NCI-H2196 (cell line): Measurements from ENCODE around the gene KRT12.
"Not testable (repeated sequence)": the region's sequence is repeated elsewhere in the genome, so short reads cannot be mapped to it uniquely, and the experiment has no call there.

Source experiments
- DNase-seq: peaks from one replicate; lab custom pipeline; 2025; ENCODE audit not compliant: unreplicated experiment; lab: John Stamatoyannopoulos, UW

KRT12 gene

DNA sequence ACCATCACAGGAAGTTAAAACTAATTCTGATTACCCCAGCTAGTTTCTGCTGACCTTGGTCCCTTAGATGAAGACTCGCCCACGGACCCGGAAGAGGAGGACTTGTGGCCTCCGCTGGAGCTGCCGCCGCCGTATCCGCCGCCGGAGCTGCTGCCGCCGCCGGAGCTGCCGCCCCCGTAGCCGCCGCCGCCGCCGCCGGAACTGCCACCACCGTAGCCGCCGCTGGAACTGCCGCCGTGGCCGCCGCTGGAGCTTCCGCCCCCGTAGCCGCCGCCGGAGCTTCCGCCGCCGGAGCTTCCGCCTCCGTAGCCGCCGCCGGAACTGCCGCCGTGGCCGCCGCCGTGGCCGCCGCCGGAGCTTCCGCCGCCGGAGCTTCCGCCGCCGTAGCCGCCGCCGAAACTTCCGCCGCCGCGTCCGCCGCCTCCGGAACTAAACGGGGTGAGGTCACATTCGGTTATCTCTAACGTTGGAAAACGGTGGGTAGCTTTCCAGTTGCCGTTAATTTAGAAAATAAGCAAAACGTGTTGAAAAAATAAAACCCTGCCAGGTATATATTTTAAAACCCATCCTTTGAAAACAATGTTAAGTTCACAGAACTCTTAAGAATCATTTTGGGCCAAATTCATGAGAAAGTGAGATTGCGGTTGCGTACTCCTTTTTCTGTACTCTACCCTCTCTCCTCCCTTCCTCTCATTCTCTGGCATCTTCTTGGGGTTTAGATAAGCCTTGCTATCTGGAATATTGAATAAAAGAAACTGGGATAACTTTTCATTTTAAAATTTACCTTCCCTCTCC lies 48.1 kb downstream of the KRT12 start:
- peak; percentile 66 for DNase-seq

DNA sequence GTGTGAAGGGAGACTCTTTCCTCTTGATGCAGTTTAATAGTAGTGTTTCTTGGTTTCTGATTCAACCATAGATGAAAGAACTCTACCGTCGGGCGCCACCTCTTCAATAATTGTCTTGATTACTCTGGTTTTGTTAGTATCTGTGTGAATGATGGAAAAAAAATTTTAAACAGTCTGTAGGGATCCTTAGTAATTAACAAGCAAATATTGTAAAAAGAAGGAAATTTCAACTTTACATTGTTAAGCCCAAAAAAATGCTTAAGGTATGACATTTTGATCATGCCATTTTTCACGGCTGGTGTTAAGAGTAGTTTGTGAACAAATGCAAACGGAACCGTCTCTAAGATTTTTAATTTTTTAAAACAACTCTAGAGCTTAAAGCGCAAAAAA lies 48.7 kb downstream of the KRT12 start:
- DNase-seq = no peak

DNA sequence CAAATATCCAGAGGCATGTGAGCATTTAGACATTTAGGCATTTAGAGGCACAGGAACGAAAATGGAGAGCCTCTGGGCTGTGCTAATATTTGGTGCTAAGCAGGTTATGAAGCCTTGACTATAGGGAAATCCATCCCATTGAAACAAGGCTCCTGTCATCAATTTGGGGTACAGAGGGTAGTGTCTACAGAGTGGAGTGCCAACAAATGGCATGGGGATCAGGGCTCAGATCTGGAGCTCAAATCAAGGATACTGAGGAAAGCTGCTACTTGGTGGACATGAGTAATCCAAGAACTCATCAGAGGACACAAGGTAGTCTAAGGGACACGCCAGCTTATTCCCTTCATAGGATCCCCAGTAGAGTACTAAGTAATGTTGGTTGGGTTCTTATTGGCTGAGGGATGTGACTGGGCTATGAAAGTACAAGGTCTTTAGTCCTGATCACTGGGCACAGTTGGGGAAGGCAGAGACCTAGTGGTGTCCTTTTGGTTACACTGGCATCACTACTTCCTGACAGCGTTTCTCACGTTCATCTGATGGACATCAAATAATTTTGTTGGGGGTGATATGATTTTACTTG lies 49.8 kb downstream of the KRT12 start:
- no peak for DNase-seq

DNA sequence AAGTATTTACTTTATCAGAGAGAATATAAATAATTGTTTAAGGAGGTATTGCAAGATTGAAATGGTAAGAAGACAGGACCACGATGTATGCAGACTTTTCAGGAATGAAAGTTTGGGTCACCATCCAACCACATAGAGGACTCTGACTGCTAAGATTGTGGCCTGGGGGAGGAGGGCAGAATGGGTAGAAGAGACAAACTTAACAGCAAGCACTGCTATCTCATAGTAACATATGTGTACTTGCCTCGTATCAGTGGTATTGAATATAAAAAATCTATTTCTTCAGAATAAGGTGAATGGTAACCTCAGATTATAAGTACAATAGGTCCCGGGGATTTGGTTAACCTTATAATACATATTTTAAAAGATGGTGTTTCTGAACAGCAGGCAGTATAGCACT lies 50.5 kb downstream of the KRT12 start:
- DNase-seq = no peak

DNA sequence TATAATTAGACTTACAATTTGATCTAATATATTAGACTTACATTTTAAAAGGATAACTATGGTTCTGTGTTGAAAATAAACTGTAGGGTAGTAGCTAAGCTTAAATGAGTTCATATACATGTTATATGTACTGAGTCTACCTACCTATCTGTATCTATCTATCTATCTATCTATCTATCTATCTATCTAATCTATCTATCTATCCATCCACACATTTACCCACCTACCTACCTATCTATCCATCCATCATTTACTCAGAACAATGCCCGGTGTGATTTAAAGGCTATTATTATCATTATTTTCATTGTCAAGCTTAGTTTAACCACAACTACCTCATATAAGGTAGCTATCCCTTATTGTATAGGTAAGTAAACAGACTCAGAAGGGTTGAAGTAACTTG lies 51.6 kb downstream of the KRT12 start:
- DNase-seq = no peak

DNA sequence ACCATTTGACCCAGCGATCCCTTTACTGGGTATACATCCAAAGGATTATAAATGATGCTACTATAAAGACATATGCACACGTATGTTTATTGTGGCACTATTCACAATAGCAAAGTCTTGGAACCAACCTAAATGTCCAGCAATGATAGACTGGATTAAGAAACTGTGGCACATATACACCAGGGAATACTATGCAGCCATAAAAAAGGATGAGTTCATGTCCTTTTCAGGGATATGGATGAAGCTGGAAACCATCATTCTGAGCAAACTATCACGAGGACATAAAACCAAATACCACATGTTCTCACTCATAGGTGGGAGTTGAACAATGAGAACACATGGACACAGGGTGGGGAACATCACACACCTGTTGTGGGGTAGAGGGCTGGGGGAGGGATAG lies 52.4 kb downstream of the KRT12 start:
- not testable (repeated sequence) for DNase-seq

DNA sequence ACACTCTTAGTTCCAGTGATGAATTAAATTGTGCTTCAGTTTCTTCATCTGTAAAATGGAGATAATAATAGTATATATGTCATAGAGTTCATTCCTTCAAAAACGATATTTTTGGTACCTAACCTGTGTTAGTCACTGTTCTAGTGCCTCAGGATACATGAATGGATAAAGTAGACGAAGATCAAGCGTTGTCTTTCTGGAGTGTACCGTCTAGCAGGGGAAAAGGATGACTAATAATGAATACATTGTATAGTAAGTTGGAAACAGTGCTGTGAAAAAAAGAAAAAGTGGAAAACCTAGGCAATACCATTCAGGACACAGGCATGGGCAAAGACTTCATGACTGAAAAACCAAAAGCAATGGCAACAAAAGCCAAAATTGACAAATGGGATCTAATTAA lies 53.2 kb downstream of the KRT12 start:
- DNase-seq = no peak

DNA sequence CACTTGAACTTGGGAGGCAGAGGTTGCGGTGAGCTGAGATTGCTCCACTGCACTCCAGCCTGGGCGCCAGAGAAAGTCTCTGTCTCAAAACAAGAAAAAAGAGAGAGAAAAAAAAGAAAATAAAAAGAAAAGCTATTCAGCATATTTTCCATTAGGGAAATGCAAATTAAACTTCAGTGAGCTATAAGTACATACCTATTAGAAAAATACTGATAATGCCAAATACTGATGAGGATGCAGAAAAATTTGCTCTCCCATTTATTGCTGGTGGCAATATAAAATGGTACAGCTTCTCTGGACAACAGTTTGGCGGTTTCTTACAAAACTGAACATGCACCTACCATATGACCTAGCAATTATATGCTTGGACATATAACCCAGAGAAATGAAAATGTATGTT lies 54.4 kb downstream of the KRT12 start:
- DNase-seq = no peak
